ENCODE measurements around the gene CDK11B.

DNA sequence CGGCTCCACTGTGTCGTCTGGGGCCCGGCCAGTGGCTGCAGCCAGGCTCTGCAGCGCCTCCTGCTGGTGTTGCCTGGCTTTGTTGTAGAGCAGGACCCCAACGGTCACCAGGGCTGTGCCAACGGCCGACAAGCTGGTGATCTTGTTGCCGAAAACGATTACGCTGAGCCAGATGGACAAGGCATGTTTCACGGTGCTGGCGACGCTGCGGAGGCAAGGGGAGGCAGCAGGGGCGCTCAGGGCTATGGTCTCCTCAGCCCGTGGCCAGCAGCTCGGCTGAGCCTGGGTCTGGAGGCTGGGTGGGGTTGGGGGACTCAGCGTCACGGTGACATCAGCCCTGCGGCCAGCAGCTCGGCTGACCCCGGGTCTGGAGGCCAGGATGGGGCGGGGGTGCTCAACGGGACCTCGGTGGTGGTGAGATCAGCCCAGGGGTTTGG is 7.0 kb upstream of the CDK11B start:
- TF ChIP-seq GATA3 (IDR thresholded peaks at IDR 0.05; ENCODE audit: low read depth, low read length) (no peak), GATA2 (IDR thresholded peaks at IDR 0.05; ENCODE audit: low read depth, low read length) (no peak)
